SH-SY5Y (cell line): ENCODE results near the gene CALML5.

Source experiments
- GATA2 ChIP-seq: IDR thresholded peaks from 2 replicates; pipeline ENCODE4 v1.6.1; 2011; ENCODE audit warnings: mild to moderate bottlenecking, low read depth, low read length
- GATA3 ChIP-seq: IDR thresholded peaks from 2 replicates; pipeline ENCODE4 v1.6.1; 2011; ENCODE audit warnings: low read depth, mild to moderate bottlenecking, low read length, moderate library complexity

The CALML5 gene, protein sequence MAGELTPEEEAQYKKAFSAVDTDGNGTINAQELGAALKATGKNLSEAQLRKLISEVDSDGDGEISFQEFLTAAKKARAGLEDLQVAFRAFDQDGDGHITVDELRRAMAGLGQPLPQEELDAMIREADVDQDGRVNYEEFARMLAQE

DNA sequence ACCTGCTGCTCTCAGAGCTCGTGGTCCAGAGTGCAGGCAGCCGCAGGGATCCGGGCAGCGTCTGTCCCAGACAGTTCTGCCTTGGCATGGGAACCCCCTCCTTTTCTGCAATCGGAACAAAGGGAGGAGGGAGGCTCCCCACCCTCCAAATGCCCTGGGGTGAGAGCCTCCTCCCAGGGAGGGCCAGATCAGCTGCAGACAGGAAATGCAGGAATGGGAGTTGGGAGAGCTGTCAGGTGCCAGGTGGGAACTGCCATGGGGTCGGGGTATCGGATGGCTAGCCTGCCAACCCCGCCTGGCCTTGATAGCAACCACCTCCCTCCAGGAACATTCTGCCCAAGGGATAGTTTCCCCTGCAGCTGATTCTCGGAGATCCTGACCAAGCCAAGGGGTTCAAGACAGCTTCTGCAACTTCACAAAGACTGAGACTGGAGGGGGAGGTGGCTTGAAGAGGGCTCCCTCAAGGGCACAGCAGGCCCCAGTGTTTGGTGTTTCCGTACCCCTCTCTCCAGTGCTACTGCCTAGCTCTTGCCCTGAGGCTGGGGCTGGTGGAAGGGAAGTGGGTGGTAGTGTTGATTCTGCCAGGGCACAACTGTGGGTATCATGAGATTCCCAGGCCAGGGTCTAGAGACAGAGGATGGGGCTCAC, at the start of gene CALML5:
Gene CALML5 (minus strand): TSS at position 78 of the 648 bp plus-strand sequence. CDS start 132 bp downstream, outside the sequence.
- no peak for TF ChIP-seq GATA3
- TF ChIP-seq GATA2, result no peak

GRCh38 chr10:5547931-5548660, 48.7 kb upstream of the CALML5 start:
- TF ChIP-seq GATA3 (no peak), GATA2 (no peak)

GRCh38 chr10:5547681-5547930, 48.2 kb upstream of the CALML5 start:
- TF ChIP-seq GATA2, result no peak

GRCh38 chr10:5546891-5547680, 47.7 kb upstream of the CALML5 start:
- no peak for TF ChIP-seq GATA2
- TF ChIP-seq GATA3, result no peak

DNA sequence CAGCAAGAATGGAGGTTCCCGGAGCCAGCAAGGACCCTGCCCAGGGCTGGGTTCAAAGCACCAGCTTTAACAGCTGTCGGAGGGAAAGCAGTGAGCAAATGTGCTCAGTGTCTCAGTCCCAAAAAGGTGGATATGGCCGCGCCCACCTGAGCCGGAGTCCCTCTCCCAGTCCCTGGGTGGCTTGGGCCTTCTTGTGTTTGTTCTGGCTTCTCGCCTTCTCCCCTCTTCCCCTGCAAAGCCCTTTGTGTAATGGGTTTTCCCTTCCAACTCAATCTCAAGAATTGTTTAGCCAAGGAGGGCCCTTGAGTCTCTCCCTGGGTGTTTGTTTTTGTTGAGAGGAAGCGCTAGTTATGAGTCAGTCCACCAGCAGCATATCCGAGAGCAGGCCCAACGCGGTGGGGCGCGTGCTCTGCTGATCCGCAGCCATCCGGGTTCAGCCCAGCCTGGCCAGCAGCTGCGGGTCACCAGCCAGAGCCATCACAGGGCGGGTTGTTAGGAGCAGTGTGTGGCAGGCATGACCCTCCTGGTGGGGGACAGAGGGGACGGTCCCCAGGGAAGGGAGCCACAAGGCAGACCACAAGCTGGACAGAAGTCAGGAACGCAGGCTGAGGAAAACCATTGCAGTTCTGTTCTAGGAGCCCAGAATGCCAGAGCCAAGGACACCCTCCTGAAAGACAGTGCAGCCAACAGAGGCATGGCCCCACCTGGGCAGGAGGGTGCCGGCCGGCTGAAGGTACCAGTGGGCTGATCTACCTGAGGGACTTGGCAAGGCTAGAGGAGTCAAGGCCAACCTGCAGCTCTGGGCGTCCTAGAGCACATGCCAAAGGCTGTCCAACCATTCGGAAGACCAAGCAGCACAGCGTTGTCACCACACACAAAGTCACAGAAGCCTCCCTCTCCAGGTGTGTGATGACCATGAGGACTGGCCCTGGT, 46.7 kb upstream of the CALML5 start:
- TF ChIP-seq GATA2, result no peak
- TF ChIP-seq GATA3, result no peak

GRCh38 chr10:5545426-5545777, 46.0 kb upstream of the CALML5 start:
- TF ChIP-seq GATA2 (no peak), GATA3 (no peak)

- TF ChIP-seq GATA3 (no peak), GATA2 (no peak)
These were observed 45.6 kb upstream of the CALML5 start for GRCh38 chr10:5545011-5545410.

DNA sequence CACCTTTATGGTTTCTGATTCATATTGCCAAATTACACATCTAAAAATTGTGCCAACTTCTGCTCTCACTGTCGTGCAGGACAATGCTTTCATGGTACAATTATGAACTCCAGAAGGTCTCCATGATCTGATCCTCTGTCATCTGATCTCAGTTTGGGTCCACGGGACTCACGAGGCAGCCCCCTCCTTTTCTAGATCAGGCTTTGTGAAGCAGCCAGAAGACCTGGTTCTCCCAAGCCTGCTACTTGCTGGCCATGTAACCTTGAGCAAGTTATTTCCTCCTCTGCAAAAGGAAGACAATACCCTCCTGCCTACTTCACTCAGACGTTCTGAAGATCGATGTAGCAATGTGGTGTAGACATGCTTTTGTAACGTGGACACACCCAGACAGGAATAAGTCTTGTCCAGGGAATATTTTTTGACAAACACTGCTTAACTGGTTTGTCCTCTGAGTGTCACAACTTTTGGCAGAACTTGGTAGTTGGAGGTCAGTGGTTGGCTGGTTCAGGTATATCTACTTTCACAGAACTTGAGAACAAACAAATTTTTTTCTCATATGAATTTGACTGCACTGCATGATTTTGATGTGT, 44.9 kb upstream of the CALML5 start:
- TF ChIP-seq GATA2 (no peak), GATA3 (no peak)

- TF ChIP-seq GATA2, result no peak
- no peak for TF ChIP-seq GATA3
These were observed 44.3 kb upstream of the CALML5 start for GRCh38 chr10:5543623-5544022.

DNA sequence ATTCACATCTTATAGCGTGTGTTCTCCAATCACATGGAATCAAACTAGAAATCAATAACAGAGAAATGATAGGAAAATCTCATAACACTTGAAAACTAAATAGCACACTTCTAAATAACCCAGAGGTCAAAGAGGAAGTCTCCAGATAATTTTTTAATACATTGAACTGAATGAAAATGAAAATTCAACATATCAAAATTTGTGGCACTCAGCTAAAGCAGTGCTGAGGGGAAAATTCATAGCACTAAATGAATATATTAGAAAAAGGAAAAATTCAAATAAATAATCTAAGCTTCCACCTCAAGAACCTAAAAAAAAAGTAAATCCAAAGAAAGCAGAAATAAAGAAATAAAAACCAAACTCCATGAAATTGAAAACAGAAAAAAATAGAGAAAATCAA, 42.7 kb upstream of the CALML5 start:
- no peak for TF ChIP-seq GATA3
- no peak for TF ChIP-seq GATA2

DNA sequence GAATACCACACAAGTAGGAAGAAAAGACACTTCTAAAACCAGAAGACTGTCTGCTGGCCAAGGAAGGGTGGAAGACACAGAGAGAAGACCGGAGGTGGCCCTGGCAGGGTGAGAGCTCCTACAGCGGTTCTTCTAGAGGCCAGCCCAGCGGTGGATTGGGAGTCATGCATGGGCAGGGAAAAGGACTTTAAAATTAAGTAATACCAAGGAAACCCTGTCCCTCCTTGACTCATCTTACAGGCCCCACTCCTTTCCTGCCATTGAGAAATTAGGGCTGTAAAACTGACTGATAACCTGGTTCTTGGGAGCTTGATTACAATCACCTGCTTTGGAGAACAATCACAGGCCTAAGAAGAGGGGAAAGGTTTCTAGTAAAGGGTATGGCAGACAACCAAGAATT, 41.5 kb upstream of the CALML5 start:
- TF ChIP-seq GATA3 (no peak), GATA2 (no peak)

DNA sequence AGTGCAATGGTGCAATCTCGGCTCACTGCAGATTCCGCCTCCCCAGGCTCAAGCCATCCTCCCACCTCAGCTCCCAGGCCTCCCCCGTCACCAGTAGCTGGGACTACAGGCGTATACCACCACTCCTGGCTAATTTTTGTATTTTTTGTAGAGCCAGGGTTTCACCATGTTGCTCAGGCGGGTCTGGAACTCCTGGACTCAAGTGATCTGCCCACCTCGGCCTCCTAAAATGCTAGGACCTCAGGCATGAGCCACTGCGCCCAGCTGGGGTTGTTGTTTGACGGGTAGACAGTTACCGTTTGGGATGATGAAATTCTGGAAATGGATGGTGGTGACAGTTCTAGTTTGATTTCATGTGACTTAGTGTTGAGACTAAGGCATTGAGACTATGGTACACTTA, 40.7 kb upstream of the CALML5 start:
- TF ChIP-seq GATA2 (no peak), GATA3 (no peak)

DNA sequence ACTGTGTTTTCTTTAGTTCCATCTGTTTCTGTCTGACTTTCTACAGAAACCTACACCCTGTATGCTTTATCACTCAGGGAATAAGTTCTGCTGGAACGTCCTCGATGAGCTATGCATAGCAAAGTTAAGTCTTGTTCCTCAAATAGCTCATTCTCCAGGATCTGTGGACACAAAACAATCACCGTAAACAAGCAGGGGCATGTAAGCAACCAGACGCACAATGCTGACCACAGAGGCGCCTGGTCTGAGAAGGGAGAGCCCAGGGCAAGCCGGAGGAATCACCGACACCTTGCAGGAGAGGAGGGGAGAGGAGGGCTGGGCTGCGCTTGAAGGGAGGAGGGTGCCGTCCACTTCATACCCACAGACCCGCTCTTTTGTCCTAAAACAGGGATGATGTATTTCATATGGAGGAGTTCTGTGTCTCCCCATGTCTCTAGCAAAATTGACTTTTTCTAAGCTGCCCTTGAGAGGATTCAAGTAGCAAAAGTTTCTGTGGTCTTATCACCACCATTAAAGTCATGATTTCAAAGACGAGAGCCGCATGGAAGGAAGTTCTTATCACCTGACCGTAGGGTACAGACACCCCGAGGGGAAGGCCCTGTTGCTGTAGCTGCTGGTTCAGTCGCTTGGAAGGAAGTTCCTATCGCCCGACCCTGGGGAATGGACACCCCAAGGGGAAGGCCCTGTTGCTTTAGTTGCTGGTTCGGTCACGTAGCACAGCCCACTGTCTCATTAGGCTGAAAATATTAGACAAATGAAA, 39.7 kb upstream of the CALML5 start:
- no peak for TF ChIP-seq GATA2
- no peak for TF ChIP-seq GATA3

GRCh38 chr10:5538446-5538845, 39.1 kb upstream of the CALML5 start:
- TF ChIP-seq GATA3 (no peak), GATA2 (no peak)
